Astrocyte of the spinal cord (primary cell): Measurements from ENCODE around the gene DEAF1.

Experiments
- DNase-seq: peaks from one replicate; pipeline ENCODE4 v3.0.0; 2011; ENCODE audit warnings: low read depth, low spot score
- H3K4me3 ChIP-seq: 2 replicates; pipeline ENCODE4 v1.5.1; 2011; ENCODE audit warnings: low read depth, mild to moderate bottlenecking, low read length, moderate library complexity
- in situ Hi-C: cut with HindIII; loops from 2 replicates; pipeline ENCODE4 v1.10.0; 2017; ENCODE audit warnings: low sequenced_read_pairs
- TF ChIP-seq, protein P1 (sequence below): IDR thresholded peaks from 2 replicates; pipeline ENCODE4 v1.5.1; 2012; ENCODE audit warnings: low read depth, mild to moderate bottlenecking, low read length, inconsistent platforms

The DEAF1 gene

GRCh38 chr11:623999-624704 is 70.9 kb downstream of the DEAF1 start:
- DNase-seq: no peak
- TF ChIP-seq, protein P1, sequence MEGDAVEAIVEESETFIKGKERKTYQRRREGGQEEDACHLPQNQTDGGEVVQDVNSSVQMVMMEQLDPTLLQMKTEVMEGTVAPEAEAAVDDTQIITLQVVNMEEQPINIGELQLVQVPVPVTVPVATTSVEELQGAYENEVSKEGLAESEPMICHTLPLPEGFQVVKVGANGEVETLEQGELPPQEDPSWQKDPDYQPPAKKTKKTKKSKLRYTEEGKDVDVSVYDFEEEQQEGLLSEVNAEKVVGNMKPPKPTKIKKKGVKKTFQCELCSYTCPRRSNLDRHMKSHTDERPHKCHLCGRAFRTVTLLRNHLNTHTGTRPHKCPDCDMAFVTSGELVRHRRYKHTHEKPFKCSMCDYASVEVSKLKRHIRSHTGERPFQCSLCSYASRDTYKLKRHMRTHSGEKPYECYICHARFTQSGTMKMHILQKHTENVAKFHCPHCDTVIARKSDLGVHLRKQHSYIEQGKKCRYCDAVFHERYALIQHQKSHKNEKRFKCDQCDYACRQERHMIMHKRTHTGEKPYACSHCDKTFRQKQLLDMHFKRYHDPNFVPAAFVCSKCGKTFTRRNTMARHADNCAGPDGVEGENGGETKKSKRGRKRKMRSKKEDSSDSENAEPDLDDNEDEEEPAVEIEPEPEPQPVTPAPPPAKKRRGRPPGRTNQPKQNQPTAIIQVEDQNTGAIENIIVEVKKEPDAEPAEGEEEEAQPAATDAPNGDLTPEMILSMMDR: no peak
- H3K4me3 ChIP-seq: no peak overlapping the region
- in situ Hi-C loops: no loop called here

- no peak overlapping the region for H3K4me3 ChIP-seq
- TF ChIP-seq, protein P1: no peak
- in situ Hi-C loops: no loop called here
- DNase-seq: no peak
Measured at GRCh38 chr11:623349-623869, 71.6 kb downstream of the DEAF1 start.

- no peak for DNase-seq
- in situ Hi-C loops: no loop called here
- TF ChIP-seq, protein P1: no peak
- no peak overlapping the region for H3K4me3 ChIP-seq
Measured at GRCh38 chr11:621838-622237, 73.2 kb downstream of the DEAF1 start.

- in situ Hi-C loops: no loop called here
- TF ChIP-seq, protein P1: no peak
- no peak for DNase-seq
- no peak overlapping the region for H3K4me3 ChIP-seq
Measured at GRCh38 chr11:620935-621814, 73.8 kb downstream of the DEAF1 start.

DNA sequence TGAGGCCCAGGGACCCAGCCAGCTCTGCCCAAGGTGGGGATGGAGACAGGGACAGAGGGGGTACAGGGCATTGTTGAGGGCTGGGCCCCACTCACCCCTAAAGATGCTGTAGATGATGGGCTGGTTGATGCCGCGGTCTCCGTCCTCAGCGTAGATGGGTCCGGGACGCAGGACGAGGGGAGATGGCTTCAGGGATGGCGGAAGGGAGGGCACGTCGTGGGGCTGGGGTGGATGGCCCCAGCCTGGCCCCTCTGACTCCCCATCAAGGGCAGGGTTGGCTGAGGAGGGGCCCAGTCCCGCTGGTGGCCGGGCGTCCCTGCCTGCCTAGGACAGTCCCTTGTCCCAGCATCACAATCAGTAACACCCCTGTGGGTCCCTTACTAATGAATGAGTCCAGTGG is 74.8 kb downstream of the DEAF1 start:
- in situ Hi-C loops: no loop called here
- TF ChIP-seq, protein P1: no peak
- no peak for DNase-seq

DNA sequence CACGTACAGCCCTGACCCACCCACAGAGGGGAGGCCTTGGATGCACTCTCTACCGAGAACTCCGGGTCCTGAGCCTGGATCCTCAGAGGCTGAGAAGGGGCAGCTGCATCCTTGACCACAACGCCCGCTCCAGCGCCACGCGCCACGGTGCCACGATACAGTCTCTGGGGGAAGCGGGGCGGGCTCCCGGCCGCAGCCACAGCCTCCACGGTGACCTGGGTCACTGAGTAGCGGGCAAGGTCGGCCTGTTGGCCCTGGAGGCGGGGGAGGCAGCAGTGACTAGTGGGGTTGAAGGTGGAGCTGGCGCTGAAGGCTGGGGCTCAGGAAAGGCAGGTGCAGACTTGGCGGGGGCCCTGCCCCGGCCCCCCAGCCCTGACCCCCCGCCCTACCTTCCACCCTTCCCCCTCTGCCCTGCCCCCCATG is 75.4 kb downstream of the DEAF1 start:
- TF ChIP-seq, protein P1: no peak
- DNase-seq: no peak
- in situ Hi-C loops: no loop called here
- H3K4me3 ChIP-seq: no peak overlapping the region

More for the DNA sequence above, 74.8 kb downstream of the DEAF1 start:
- no peak overlapping the region for H3K4me3 ChIP-seq
